CD4-positive, alpha-beta T cell treated with Interleukin-10 for 1 hour (primary cell): ENCODE data around the gene VEPH1.

Experiments used
- DNase-seq: peaks from one replicate; pipeline ENCODE4 v3.0.0-alpha.2; 2020

Gene VEPH1

DNA sequence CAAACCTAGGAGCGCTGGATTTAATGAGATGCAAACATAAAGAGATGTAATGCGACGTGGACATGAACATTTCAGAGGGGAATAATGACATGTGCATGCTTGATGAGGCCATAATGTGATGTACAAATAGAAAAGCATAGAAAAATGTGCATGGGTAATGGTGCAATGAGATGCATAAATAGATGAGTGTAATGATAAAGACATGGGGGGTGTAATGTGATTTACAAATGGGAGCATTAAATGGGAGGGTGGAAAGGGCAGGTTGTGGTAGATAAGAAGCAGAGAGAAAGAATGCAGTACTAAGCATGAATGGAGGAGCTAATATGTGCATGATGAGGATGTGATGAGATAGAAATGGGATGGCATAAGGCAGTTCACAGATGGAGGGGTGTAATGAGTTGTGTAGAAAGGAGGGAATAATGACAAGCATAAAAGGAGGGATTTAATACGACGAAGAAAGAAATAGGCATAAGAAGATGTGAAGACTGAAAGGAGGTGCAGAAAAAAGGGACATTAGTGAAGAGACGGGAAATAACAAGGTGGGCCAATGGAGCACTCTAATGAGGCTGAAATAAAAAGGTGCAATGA, 205.8 kb downstream of the VEPH1 start:
- DNase-seq = no peak

DNA sequence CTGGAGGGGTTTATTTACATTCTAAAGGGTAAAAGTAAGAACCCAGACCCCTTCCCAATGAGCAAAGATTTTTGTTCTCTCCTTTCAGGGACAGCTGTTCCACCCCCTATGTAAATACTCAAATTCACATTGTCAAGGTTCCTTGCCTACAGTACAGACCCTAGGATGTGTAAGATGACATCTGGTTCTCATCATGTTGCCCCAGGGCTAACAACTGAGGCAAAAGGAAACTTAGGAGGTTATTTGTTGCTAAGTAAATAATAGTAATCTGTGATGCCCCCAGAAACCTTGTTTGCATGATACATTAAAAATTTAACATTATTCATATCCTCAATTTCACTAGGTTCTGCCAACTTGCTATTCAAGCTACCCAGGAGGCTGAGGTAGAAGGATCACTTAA, 208.3 kb downstream of the VEPH1 start:
- DNase-seq = no peak

DNA sequence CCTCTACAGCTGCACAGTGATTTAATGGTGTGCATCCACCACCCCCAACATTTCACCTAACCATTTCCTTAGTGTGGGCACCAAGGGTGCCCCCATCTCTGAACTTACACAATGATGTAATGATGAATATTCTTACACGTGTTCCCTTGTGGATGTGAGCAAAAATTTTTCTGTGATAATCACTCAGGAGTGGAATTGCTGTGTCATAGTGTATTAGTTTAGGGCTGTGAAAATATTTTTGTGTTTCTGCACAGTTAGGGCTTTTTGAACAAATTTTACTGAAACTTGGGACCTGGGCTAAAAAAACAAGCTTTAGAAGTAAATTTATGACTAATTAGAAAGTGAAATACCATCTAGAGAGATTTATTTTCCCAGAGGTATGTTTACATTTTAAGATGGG, 208.7 kb downstream of the VEPH1 start:
- DNase-seq = no peak

DNA sequence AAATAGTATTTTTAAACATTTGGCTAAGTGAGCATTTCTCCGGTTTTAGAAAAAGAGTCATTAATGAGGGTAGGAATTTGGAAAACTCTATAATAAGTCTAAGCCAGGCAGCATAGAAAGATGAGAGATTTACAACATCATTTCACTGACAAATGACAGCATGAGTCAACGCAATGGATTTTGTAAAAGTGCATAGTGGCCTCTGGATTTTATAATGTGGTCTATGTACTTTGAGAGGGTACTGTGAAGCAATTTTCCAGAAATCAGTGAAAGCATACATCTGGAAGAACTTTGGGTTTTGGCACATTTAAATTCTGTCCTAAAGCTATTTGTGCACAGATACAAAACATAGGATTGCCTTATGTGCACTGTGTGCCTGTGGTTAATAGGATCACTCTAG, 212.4 kb downstream of the VEPH1 start:
- DNase-seq = no peak

DNA sequence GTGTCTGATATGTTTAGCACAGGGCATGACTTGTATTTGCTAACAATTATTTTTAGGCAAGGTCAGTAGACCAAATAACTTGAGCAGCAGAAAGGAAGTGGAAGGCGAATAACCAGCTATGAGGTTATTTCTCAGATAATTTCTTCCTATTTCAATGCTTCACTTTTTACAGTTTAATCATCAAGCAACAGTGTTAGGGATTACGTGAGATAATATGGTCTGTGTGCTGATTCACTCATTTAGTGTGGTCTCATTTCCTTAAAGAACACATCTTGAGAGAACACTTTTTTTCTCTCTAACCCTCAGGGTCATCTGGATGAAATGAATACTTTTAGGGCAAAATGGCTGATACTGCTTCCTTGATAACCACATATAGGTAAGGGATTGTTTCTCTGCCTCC, 217.2 kb downstream of the VEPH1 start:
- no peak for DNase-seq

DNA sequence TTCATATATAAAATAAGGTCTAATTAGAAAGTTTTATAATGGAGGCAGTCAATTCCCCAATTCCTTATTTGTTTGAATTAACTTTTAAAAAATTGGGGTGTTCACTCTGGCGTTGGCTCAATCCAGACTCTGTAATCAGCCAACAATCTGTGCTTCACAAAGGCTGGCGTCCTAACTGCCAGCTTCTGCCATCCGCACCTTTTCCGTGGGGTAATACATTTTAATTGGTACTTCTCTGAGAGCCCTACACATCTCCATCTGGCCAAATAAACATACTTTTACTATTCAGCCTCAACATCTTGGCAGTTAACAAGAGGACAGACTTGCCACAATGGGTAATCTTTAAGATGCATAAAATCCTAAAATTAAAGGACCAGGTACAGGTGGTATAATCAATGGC, 218.1 kb downstream of the VEPH1 start:
- DNase-seq = no peak

DNA sequence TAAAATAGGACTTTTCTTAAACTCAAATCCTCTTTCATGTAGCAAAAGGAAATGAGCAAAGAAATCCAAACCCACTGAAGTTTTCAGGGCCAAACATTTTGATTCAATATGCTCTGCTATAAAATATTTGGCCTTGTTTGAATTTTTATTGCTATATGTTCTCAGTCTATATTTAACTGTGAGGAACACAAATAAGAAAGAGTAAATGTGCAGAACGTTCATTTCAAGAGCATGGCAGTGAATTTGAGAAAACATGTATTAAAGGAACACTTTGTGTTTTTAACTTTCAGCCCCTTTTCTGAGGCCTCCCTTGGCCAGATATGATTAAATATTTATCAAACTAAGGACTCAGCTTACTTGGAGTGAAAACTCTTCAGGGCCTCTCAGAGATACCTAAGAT, 218.5 kb downstream of the VEPH1 start:
- no peak for DNase-seq

DNA sequence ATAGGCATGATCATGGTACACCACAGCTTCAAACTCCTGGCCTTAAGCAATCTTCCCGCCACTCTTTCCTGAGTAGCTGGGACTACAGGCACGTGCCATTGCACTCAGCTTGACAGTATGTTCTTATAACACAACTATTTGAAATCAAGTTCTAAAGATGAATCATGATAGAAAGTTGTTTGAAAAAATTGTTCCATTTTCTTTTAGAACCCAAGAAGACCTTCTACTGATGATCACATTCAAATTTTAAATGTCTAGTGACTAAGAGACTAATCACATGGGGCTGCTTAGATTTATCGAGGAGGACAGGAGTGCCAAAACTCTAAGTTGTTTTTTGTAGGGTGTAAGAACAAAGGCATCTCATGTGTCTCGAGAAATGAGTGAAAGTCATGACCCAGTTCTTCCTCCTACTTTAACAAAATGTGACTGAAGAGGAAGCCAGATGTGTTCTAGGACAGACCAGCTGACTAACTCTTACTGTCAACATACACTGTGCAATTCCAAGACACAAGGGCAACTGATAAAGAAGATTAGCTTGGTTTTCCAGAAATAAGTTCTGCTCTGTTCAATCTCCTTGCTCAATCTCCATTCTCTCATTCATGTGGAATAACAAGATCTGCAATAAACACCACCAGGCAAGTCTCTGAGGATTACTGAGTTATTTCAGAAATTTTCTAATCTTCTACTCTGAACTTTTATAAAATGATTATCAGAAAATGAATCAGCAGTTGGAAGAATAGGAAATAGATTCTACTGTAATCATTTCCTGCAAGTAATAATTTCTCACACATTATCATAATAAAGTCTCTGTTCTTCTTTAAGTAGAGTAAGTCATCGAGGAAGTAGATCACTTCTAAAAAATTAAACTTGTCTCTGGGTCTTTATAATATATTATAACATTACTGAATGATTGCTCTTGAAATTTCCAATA, 220.7 kb downstream of the VEPH1 start:
- DNase-seq = no peak

DNA sequence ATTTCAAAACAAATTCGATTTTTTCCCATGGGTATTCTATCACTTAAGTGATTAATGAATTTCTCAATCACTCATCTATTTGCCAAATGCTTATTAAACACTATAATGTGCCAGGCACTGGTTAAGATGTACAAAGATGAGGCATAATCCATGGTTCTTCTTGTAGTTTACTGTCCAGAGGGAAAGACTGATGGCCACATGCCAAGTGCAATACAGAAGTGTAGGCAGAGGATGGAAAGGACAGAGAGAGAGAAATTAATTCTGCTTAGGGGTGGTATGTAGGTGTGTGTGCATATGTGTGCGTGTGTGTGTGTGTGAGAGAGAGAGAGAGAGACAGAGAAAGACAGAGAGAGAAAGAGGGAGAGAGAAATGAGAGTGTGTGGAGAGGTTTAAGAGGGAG, 222.4 kb downstream of the VEPH1 start:
- DNase-seq = no peak

DNA sequence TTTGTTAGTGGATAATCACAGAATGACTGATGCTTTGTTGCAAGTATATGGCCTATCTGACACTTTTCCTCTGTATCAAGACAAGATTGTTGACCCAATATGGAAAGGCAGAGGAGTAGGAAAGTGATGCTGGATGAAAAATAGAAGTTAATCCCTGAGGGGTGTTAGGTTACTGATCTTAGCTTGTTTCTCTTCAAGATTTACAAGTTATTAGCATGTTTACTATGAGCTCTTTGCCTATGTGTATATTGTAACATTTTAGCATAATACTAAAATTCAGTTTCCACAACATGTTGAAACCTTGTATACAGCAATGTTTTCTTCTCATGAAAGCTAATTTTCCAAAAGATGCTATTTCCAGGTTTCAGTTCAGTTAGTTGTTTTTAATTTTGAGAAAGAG, 222.9 kb downstream of the VEPH1 start:
- no peak for DNase-seq

DNA sequence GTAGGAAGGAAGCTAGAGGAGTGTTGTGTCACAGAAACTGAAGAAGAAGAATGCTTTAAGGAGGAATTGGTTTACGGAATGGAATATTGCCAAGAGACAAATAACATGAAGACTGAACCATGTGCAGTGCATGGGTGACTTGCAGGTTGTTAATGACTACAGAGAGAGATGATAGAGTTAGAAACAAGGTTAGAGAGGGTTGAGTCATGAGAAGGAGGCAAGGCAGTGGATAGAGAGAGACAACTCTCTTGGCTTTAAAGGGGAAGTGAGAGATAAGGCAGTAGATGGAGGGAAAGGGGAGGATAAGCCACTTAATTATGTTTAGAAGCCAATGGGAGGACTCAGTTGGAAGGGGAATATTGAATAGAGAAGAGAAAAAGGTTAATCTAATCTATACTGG, 224.0 kb downstream of the VEPH1 start:
- no peak for DNase-seq

DNA sequence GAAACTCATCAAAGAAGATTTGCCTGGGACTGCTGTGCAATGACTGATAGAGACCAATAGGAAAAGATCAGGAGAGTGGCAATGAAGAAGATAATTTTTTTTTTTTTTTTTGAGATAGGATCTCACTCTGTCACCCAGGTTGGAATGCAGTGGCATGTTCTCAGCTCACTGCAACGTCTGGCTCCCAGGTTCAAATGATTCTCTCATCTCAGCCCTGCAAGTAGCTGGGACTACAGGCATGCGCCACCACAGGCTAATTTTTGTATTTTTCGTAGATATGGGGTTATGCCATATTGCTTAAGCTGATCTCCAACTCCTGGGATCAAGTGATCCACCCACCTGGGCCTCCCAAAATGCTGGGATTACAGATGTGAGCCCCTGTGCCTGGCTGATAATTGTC, 226.4 kb downstream of the VEPH1 start:
- no peak for DNase-seq

DNA sequence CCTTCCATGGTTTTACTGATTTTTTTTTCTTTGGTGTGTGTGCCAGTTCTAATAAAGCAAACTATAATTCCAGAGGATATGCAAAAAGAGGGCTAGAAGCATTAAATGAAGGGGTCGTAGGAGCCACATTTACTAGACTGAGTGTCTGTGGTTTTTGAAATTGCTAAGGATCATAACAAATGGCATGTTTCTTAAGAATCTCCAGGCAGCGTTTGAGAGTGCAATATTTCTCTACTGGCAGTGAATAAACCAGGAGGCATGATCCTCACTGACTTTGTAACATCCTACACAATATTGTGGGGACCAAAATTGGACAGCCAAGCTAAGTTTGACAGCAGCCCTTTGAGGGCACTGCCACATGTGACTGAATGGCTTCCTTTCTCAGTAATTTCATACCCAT, 227.4 kb downstream of the VEPH1 start:
- DNase-seq = no peak

DNA sequence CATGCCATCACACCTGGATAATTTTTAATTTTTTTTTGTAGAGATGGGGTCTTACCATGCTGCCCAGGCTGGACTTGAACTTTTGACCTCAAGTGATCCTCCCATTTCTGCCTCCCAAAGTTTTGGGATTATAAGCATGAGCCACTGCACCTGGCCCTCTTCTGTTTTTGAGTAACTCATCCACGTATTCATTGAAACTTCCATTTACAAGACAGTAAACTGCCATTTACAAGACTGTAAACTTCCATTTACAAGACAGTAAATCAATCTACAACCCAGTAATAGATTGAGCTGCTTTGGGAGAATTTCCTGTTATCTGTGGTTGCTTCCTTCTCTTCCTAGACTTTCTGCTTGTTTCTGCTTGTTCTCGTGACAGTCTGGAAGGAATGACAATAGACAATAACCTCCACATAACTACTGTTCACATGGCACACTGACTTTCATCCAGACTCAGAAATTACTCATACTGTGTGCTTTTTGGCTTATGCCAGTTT, 228.5 kb downstream of the VEPH1 start:
- DNase-seq = no peak

DNA sequence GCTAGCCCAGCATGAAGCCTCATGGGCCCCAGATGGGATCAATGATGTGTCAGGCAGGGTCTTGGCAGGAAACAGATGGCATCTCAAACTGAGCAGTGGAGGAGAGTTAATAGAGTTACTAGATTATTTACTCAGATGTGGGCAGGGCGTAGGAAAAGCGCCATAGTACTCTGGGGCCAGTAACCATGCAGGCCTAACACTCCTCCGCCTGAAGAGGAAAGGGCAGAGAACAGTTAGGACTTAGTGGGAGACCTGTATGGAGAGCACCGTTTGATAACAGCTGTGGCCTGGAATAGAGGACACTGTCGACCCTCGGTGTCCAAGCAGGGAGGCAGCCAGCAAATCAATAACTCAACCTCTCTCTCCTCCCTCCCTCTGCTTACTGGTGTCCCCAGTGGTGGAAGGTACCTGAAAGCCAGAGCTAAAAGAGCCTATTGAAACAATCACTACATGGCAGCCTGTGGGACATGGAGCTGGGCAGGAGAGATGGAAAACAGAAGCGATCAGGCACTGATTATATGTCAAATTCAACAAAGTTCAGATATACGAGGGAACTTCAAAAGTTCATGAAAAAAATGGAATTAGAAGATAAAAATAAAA, 231.8 kb downstream of the VEPH1 start:
- DNase-seq = no peak

DNA sequence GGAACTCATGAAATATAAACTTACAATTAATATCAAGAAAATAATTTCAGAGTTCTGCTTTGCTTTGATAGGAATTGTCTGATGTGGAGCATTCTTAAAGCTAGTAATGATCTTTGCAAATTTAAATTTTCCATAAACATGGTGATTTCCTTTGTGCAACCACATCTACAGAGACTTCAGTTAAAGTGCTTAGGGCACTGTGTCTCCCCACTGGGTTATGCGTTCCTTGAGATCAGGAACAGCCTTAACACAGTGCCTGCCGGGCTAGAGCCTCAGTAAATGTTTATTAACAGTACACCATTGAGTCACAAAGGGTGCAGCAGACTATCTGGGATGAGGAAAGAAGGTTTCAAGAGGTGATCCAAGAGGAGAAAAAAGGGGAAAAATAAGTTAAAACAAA, 235.2 kb downstream of the VEPH1 start:
- DNase-seq = no peak

DNA sequence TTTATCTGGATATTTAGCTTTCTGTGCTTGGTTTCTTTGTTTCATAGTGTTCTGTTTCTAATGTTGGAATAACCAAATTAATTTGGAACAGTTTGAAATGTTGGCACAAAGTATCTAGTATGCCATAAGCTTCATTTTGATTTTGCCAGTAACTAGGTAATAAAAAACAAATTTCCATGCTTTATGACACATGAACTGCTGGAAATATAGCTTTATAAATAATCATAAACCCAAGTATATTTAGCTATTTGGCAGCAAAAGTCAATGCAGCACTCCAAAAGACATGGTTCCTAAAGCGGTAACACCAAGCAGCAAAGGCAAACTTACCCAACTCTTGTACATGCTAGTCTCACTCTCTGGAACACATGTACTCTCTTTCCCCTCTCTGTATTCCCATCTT, 237.3 kb downstream of the VEPH1 start:
- DNase-seq = no peak

DNA sequence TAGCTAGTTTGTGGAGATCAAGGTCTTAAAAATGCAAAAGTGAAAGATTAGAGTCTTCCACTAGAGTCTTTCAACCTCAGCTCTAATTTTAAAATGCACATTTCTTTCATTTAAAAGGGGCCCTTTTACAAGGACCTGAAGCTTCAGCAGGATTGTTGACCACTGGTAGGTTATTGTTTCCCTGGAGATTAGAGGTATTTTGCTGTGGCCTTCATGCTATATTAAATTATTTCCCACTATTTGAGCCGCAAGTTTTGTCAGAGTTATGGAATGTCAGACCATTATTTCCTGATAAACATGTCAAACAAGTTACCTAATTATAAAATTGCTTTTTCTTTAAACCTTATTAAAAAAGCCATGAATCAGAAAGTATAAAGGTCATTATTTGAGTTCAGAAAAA, 240.2 kb downstream of the VEPH1 start:
- DNase-seq = no peak

DNA sequence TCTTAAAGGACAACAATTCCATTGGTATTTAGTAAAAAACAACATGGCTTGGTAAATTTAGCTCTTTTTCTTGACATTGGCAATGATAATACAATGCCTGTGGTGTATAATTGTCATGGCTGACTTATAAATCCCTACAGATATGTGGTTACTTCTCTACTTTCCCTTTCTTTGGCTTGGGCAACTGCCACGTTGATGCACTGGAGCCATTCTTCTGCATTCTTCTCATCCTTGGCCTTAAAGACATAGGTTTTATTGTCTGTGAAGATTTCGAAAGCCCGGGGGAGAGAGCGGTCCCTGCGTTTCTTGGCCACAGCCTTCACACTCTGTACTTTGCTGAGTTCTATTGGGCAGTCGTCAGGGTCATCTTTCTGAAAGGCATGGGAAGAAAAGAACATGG, 242.2 kb downstream of the VEPH1 start:
- no peak for DNase-seq

DNA sequence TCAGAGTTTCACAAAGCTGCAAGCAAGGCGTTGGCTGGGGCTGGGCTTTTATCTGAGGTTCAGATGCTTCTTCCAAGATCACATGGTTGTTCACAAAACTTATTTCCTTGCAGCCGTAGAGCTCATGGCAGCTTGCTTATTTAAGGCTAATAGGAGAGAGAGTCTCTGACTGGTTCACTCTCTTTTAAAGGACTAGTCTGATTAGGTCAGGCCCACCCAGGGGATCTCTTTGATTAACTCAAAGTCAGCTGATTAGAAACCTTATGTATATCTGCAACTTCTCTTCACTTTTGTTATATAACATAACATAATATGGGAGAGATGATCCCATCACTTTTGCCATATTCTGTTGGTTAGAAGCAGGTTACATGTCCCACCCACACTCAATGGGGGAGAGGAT, 243.4 kb downstream of the VEPH1 start:
- no peak for DNase-seq

DNA sequence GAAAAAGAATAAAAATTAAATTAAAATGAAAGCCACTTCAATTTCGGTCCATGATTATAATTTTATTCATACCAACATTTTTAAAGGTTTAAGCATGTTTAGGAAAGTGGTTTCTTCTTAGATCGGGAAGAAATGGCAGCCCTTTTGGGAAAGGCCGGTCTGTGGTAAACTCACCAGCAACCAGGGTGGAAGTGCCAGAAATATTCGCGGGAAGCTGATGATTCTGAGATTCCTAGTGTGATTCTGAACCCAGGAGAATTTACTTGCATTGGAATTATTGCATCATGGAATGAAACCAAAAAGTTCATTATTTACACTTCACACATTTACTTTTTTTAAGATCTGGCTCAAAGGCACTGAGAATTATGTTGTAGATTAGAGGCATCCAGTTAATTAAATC, 246.1 kb downstream of the VEPH1 start:
- no peak for DNase-seq

DNA sequence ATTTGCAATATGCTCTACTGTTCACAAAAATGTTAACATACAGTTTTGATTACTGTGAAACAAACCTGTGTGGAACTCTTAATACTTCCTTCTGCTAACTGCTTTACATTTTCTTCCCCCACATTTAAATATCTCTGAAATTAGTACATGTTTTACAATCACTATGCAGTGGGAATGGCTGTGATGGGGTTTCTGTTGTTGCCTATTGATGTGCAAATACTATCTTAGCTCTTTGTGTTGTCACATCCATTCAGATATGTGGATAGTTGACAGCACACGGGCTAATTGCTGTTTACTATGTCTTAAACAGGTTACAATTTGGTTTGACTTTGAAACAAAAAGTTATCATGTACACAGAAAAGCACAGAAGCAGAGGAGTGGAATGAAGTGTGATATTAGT, 247.4 kb downstream of the VEPH1 start:
- no peak for DNase-seq

DNA sequence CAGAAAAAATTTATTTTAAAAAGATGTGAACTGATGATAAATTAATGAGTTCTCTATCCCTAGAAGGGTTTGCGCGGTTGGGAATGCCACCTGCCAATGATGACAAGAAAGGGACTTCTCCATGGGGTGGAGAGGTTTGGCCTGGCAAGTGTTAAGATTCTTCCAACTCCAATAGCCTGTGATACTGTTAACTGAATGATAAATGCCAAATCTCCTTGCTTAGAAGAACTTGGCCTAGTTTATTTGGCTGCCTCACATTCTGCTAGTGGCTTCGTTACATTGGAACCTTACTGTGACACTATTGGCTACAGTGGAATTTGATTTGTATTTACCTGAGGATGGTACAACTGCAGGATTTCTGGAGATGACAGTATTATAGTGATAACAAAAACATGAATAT, 251.5 kb downstream of the VEPH1 start:
- DNase-seq = no peak

DNA sequence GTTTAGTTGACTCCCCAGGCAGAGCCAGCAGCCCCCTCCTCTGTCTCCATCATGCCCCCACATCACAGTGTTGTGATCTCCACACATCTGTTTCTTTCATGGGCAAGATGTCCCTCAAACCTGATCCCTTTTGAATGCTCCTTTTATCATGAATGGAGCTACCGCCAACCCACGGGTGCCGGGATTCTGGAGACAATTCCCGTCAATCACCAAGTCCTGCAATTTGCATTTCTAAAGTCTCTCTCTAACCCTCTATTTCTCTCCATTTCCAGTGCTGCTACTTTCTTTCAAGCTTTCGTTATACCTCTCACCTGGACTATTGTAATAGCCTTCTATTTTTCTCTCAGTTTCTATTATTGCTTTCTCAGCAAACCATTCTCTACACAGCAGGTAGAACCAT, 253.6 kb downstream of the VEPH1 start:
- DNase-seq = no peak
